IMR-90 (cell line): ENCODE results near the gene PPP1R3E. TPM values are rescaled to one million over a fixed set of nuclear protein-coding genes. Genes with fewer than 3 reads are reported as not detected.

Experiments
- ATAC-seq: fragments of 200-7000 bp; cut with Tn5 transposase; 2 replicates; pipeline ENCODE4 v1.9.1; 2020; ENCODE audit warnings: low read depth, mild to moderate bottlenecking, moderate library complexity
- BruUV-seq: library from RNA; stranded (reverse); fragments of 400-500 nt; replicated peaks from 2 replicates; lab custom pipeline; 2021; lab: Mats Ljungman, UMichigan
- CTCF ChIA-PET: fragments of 300-600 bp; formaldehyde crosslinking; extraction: SDS; loops from one replicate; lab custom pipeline; 2021; ENCODE audit warnings: antibody characterized with exemption; lab: Yijun Ruan, JAX
- POLR2A ChIA-PET: fragments of 300-600 bp; sonication (Branson Sonifier 250); formaldehyde crosslinking; loops from one replicate; lab custom pipeline; 2022; ENCODE audit warnings: antibody characterized with exemption; ENCODE audit not compliant: unreplicated experiment; lab: Charles Lee
- DNase-seq: peaks from one replicate; pipeline ENCODE4 v3.0.0; 2013
- H2AFZ ChIP-seq: replicated peaks from 2 replicates; pipeline ENCODE3; 2013; ENCODE audit warnings: low read length, mild to moderate bottlenecking; ENCODE audit not compliant: poor library complexity
- H2AK5ac ChIP-seq: 2 replicates; pipeline ENCODE4 v1.6.1; 2013; ENCODE audit warnings: low read depth, low read length, inconsistent platforms
- H2AK9ac ChIP-seq: replicated peaks from 2 replicates; pipeline ENCODE3; 2013; ENCODE audit warnings: mild to moderate bottlenecking, low read depth, low read length, moderate library complexity; ENCODE audit not compliant: poor library complexity
- H2BK120ac ChIP-seq: 2 replicates; pipeline ENCODE4 v1.6.1; 2013; ENCODE audit warnings: low read depth, low read length, inconsistent platforms
- H2BK15ac ChIP-seq: 3 replicates; pipeline ENCODE4 v1.6.1; 2013; ENCODE audit warnings: low read depth, low read length, inconsistent platforms
- H2BK20ac ChIP-seq: 2 replicates; pipeline ENCODE4 v1.6.1; 2013; ENCODE audit warnings: low read depth, mild to moderate bottlenecking, inconsistent platforms, low read length, moderate library complexity
- H2BK5ac ChIP-seq: 2 replicates; pipeline ENCODE4 v1.6.1; 2013; ENCODE audit warnings: mild to moderate bottlenecking, low read depth, low read length, inconsistent platforms; ENCODE audit not compliant: poor library complexity, severe bottlenecking
- H3K14ac ChIP-seq: replicated peaks from 2 replicates; pipeline ENCODE4 v1.6.1; 2013; ENCODE audit warnings: low read depth, low read length, inconsistent platforms
- H3K18ac ChIP-seq: 2 replicates; pipeline ENCODE4 v1.6.1; 2013; ENCODE audit warnings: low read depth, low read length, control low read depth
- H3K23ac ChIP-seq: 2 replicates; pipeline ENCODE4 v1.6.1; 2013; ENCODE audit warnings: low read depth, low read length, inconsistent platforms
- H3K27ac ChIP-seq: 2 replicates; pipeline ENCODE4 v1.5.1; 2013; ENCODE audit warnings: mild to moderate bottlenecking, control low read depth, low read length; ENCODE audit not compliant: insufficient read depth
- H3K27me3 ChIP-seq: 2 replicates; pipeline ENCODE4 v1.6.1; 2013; ENCODE audit warnings: low read length; ENCODE audit not compliant: control insufficient read depth, insufficient read depth
- H3K36me3 ChIP-seq: 2 replicates; pipeline ENCODE4 v1.6.1; 2013; ENCODE audit warnings: low read length, mixed read lengths; ENCODE audit not compliant: control insufficient read depth, insufficient read depth
- H3K4ac ChIP-seq: 2 replicates; pipeline ENCODE4 v1.6.1; 2013; ENCODE audit warnings: low read depth, low read length, inconsistent platforms
- H3K4me1 ChIP-seq: 2 replicates; pipeline ENCODE4 v1.6.1; 2013; ENCODE audit warnings: low read length, mixed read lengths; ENCODE audit not compliant: control insufficient read depth, insufficient read depth
- H3K4me2 ChIP-seq: 2 replicates; pipeline ENCODE4 v1.6.1; 2013; ENCODE audit warnings: low read depth, mild to moderate bottlenecking, control low read depth, low read length, moderate library complexity
- H3K4me3 ChIP-seq: 2 replicates; pipeline ENCODE4 v1.5.1; 2013; ENCODE audit warnings: low read depth, mild to moderate bottlenecking, control low read depth, low read length, moderate library complexity; ENCODE audit not compliant: insufficient read depth
- H3K56ac ChIP-seq: 2 replicates; pipeline ENCODE4 v1.6.1; 2013; ENCODE audit warnings: low read length, inconsistent platforms; ENCODE audit not compliant: insufficient read depth; ENCODE audit errors: extremely low read depth
- H3K79me1 ChIP-seq, 2 experiments: 2 replicates each; pipeline ENCODE4 v1.6.1; 2013; ENCODE audit warnings: low read length in 2 of 2, inconsistent platforms in 1 of 2, low read depth in 1 of 2
- H3K9ac ChIP-seq: 2 replicates; pipeline ENCODE4 v1.6.1; 2013; ENCODE audit warnings: low read depth, low read length, control low read depth
- H3K9me1 ChIP-seq: 2 replicates; pipeline ENCODE4 v1.6.1; 2013; ENCODE audit warnings: low read length, inconsistent platforms; ENCODE audit not compliant: insufficient read depth
- H3K9me3 ChIP-seq: 2 replicates; pipeline ENCODE4 v1.6.1; 2013; ENCODE audit warnings: low read length; ENCODE audit not compliant: control insufficient read depth, insufficient read depth
- H4K20me1 ChIP-seq: 2 replicates; pipeline ENCODE4 v1.6.1; 2013; ENCODE audit warnings: low read length, inconsistent platforms; ENCODE audit not compliant: insufficient read depth
- H4K5ac ChIP-seq: 2 replicates; pipeline ENCODE4 v1.6.1; 2013; ENCODE audit warnings: mild to moderate bottlenecking, low read depth, low read length, control low read depth
- H4K8ac ChIP-seq, 2 experiments: 2 replicates each; pipeline ENCODE4 v1.6.1; 2013; ENCODE audit warnings: low read depth in 2 of 2, low read length in 2 of 2, control low read depth in 1 of 2, inconsistent platforms in 1 of 2
- H4K91ac ChIP-seq: 2 replicates; pipeline ENCODE4 v1.6.1; 2013; ENCODE audit warnings: low read depth, low read length, inconsistent platforms; ENCODE audit not compliant: insufficient read depth
- CEBPB ChIP-seq: IDR thresholded peaks from 2 replicates; pipeline ENCODE4 v1.6.1; 2012; ENCODE audit warnings: low read depth, low read length, improper control_type of control experiment
- ELK1 ChIP-seq: fragments of 150-350 bp; IDR thresholded peaks from 2 replicates; pipeline ENCODE4 v1.6.1; 2016; ENCODE audit warnings: low read depth, mild to moderate bottlenecking, low read length, moderate library complexity, borderline replicate concordance
- MAFK ChIP-seq: IDR thresholded peaks from 2 replicates; pipeline ENCODE4 v1.6.1; 2012; ENCODE audit warnings: low read depth, low read length, improper control_type of control experiment
- MAZ ChIP-seq: IDR thresholded peaks from 2 replicates; pipeline ENCODE4 v1.6.1; 2012; ENCODE audit warnings: low read depth, mild to moderate bottlenecking, low read length, improper control_type of control experiment, moderate library complexity, borderline replicate concordance
- MXI1 ChIP-seq: IDR thresholded peaks from 2 replicates; pipeline ENCODE4 v1.6.1; 2012; ENCODE audit warnings: low read depth, mild to moderate bottlenecking, low read length, moderate library complexity, borderline replicate concordance
- NFE2L2 ChIP-seq: fragments of 150-350 bp; IDR thresholded peaks from 2 replicates; pipeline ENCODE4 v1.6.1; 2016; ENCODE audit warnings: low read depth, mild to moderate bottlenecking, low read length
- POLR2A ChIP-seq: IDR thresholded peaks from 2 replicates; pipeline ENCODE4 v1.6.1; 2012; ENCODE audit warnings: mild to moderate bottlenecking, low read depth, low read length
- RAD21 ChIP-seq: IDR thresholded peaks from 2 replicates; pipeline ENCODE4 v1.6.1; 2012; ENCODE audit warnings: low read length, improper control_type of control experiment
- RCOR1 ChIP-seq: IDR thresholded peaks from 2 replicates; pipeline ENCODE4 v1.6.1; 2012; ENCODE audit warnings: mild to moderate bottlenecking, low read length, improper control_type of control experiment; ENCODE audit not compliant: insufficient replicate concordance
- RFX5 ChIP-seq: IDR thresholded peaks from 2 replicates; pipeline ENCODE4 v1.8.0; 2012; ENCODE audit warnings: low read depth, mild to moderate bottlenecking, low read length, moderate library complexity
- SMC3 ChIP-seq: fragments of 150-350 bp; IDR thresholded peaks from 2 replicates; pipeline ENCODE4 v1.6.1; 2016; ENCODE audit warnings: low read depth, mild to moderate bottlenecking, antibody characterized with exemption, low read length, moderate library complexity
- WGBS, 2 experiments: methylation state at CpG; one replicate each; pipeline versions ENCODE4 v1.1.5 to v1.1.7; 2013; ENCODE audit warnings: missing lambda C conversion rate in 2 of 2; ENCODE audit not compliant: insufficient read length in 1 of 2; ENCODE audit errors: extremely low coverage in 2 of 2; 5-methylcytosine and 5-hydroxymethylcytosine counted together
- dilution Hi-C: fragments of 300-500 bp; cut with HindIII; formaldehyde crosslinking; loops from one replicate; pipeline ENCODE4 v1.14.3; 2018; ENCODE audit warnings: low sequenced_read_pairs; ENCODE audit not compliant: unreplicated experiment
- in situ Hi-C: fragments of 300-500 bp; cut with MboI; formaldehyde crosslinking; loops from 3 replicates; pipeline ENCODE4 v1.14.3; 2019; ENCODE audit warnings: low sequenced_read_pairs, inconsistent platforms, mixed read lengths
- intact Hi-C: fragments of 100-400 bp; cut with micrococcal nuclease; formaldehyde crosslinking; loops from 2 replicates; pipeline ENCODE4 v1.10.0; 2022
- polyA plus RNA-seq, 3 experiments: library from polyadenylated mRNA; depleted of rRNA; stranded (reverse); fragments of >200 nt; gene quantifications; 2 replicates each; pipeline ENCODE4 v1.2.3, GENCODE V29; 2012; ENCODE audit warnings: low replicate concordance in 1 of 3
- total RNA-seq: library from RNA; depleted of rRNA; stranded (reverse); fragments of >200 nt; gene quantifications from 2 replicates; pipeline ENCODE4 v1.2.3, GENCODE V29; 2012
- TF ChIP-seq, protein P1 (sequence below): fragments of 150-350 bp; IDR thresholded peaks from 2 replicates; pipeline ENCODE4 v1.6.1; 2017; ENCODE audit warnings: mild to moderate bottlenecking, antibody characterized with exemption, low read length, low read depth
- TF ChIP-seq, protein P2 (sequence below): conservative IDR thresholded peaks from 2 replicates; pipeline ENCODE4 v1.5.1; 2012; ENCODE audit warnings: mild to moderate bottlenecking, low read depth, low read length, improper control_type of control experiment

Gene PPP1R3E
- total and polyA plus RNA-seq, 2 of the 4 experiments (the other 2 are of a cell fraction), result 1.3 to 3.5 TPM

GRCh38 chr14:23286020-23286901 lies 16.4 kb downstream of the PPP1R3E start, which contains the start of gene HOMEZ:
TSS of gene HOMEZ (minus strand) at chr14:23286132. CDS start at chr14:23285952, 180 bp downstream.
- H3K79me1 ChIP-seq, result peaks cover 12 to 16% of the 10 kb centered on the region in 2 experiments
- peak within 1 kb of the TSS; percentile 44 for H2BK5ac ChIP-seq
- H2AFZ ChIP-seq, result peak within 1 kb of the TSS; percentile 97
- peak within 1 kb of the TSS; percentile 95 for H3K4me3 ChIP-seq
- peaks cover 6% of the 10 kb centered on the region; the same call in 1 of the 2 replicates for H3K9me1 ChIP-seq
- no peak within 1 kb of the TSS for H2BK20ac ChIP-seq
- BruUV-seq, result no TSS peak
- H3K9ac ChIP-seq, result peak within 1 kb of the TSS; percentile 84
- no peak within 1 kb of the TSS for H2BK15ac ChIP-seq
- POLR2A ChIA-PET, result no interaction called here
- dilution Hi-C loops, result no loop called here
- H2BK120ac ChIP-seq, result peak within 1 kb of the TSS; percentile 36
- peak within 1 kb of the TSS; percentile 78 for H2AK5ac ChIP-seq
- CTCF ChIA-PET, result no interaction called here
- H3K4me2 ChIP-seq, result peak within 1 kb of the TSS; percentile 99
- peak within 1 kb of the TSS; percentile 83 for H2AK9ac ChIP-seq
- H3K27ac ChIP-seq, result peak within 1 kb of the TSS; percentile 51
- no peaks in the 10 kb centered on the region for H3K36me3 ChIP-seq
- DNase-seq (peak; percentile 97), ATAC-seq (peak; percentile 98)
- peaks cover 7% of the 10 kb centered on the region for H3K4me1 ChIP-seq
- no peaks in the 10 kb centered on the region for H4K20me1 ChIP-seq
- peak within 1 kb of the TSS; percentile 79 for H3K14ac ChIP-seq
- peak within 1 kb of the TSS; percentile 47; the same call in 1 of the 2 replicates for H3K18ac ChIP-seq
- H3K56ac ChIP-seq, result peak within 1 kb of the TSS; percentile 73
- intact Hi-C loops, result loop anchor here (1.0 kb wide), 1 partner anchor 35 kb away; the partner anchor contains the start of gene PABPN1
- WGBS, 2 experiments, result 1% methylated on average over 19 of the region's 53 CpGs; no CpG with 5 or more reads in 1 of the 2 experiments
- peak within 1 kb of the TSS; percentile 83 for H3K23ac ChIP-seq
- H4K91ac ChIP-seq, result peak within 1 kb of the TSS; percentile 68
- H3K4ac ChIP-seq, result peak within 1 kb of the TSS; percentile 61
- H3K27me3 ChIP-seq, result no peaks in the 10 kb centered on the region; the same call in 1 of the 2 replicates
- in situ Hi-C loops, result no loop called here
- H4K8ac ChIP-seq, result peak within 1 kb of the TSS; percentile 72 to 89
- peak within 1 kb of the TSS; percentile 54 for H4K5ac ChIP-seq
- no peaks in the 10 kb centered on the region for H3K9me3 ChIP-seq
- TF ChIP-seq ELK1, result no peak
- TF ChIP-seq MXI1, result peak; percentile 20; the same call in 1 of the 2 replicates
- peak; percentile 28; the same call in 1 of the 2 replicates for TF ChIP-seq POLR2A
- TF ChIP-seq, protein P1, sequence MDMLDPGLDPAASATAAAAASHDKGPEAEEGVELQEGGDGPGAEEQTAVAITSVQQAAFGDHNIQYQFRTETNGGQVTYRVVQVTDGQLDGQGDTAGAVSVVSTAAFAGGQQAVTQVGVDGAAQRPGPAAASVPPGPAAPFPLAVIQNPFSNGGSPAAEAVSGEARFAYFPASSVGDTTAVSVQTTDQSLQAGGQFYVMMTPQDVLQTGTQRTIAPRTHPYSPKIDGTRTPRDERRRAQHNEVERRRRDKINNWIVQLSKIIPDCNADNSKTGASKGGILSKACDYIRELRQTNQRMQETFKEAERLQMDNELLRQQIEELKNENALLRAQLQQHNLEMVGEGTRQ, result peak; percentile 62
- TF ChIP-seq, protein P2, sequence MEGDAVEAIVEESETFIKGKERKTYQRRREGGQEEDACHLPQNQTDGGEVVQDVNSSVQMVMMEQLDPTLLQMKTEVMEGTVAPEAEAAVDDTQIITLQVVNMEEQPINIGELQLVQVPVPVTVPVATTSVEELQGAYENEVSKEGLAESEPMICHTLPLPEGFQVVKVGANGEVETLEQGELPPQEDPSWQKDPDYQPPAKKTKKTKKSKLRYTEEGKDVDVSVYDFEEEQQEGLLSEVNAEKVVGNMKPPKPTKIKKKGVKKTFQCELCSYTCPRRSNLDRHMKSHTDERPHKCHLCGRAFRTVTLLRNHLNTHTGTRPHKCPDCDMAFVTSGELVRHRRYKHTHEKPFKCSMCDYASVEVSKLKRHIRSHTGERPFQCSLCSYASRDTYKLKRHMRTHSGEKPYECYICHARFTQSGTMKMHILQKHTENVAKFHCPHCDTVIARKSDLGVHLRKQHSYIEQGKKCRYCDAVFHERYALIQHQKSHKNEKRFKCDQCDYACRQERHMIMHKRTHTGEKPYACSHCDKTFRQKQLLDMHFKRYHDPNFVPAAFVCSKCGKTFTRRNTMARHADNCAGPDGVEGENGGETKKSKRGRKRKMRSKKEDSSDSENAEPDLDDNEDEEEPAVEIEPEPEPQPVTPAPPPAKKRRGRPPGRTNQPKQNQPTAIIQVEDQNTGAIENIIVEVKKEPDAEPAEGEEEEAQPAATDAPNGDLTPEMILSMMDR, result 0 out of 2 replicates have a peak, but pooled peaks have one; percentile 7
- peak; percentile 76; the same call in 1 of the 2 replicates for TF ChIP-seq MAZ
- TF ChIP-seq RCOR1, result no peak
- TF ChIP-seq SMC3, result no peak
- TF ChIP-seq RFX5, result no peak
- TF ChIP-seq MAFK, result no peak
- no peak for TF ChIP-seq NFE2L2
- TF ChIP-seq RAD21, result no peak
- TF ChIP-seq CEBPB, result no peak
